Erythroblast (primary cell): ENCODE measurements around the gene TMEM255A.
"Not testable (repeated sequence)": the region's sequence is repeated elsewhere in the genome, so short reads cannot be mapped to it uniquely, and the experiment has no call there.

ENCODE experiments used
- GATA1 ChIP-seq: IDR thresholded peaks from 2 replicates; pipeline ENCODE4 v1.6.1; 2011; ENCODE audit warnings: low read depth, mild to moderate bottlenecking, control low read depth, low read length, moderate library complexity
- POLR2A ChIP-seq: IDR thresholded peaks from 2 replicates; pipeline ENCODE4 v1.6.1; 2011; ENCODE audit warnings: mild to moderate bottlenecking, low read length

- not testable (repeated sequence) for TF ChIP-seq POLR2A, GATA1
Observed at GRCh38 chrX:120344566-120344965, 33.3 kb upstream of the TMEM255A start.
